OCI-LY7 (cell line): ENCODE data around the gene WDR90.

Experiments
- CTCF ChIP-seq: fragments of 200-600 bp; sonication (generic); conservative IDR thresholded peaks from 2 replicates; pipeline ENCODE4 v1.5.1; 2014; ENCODE audit warnings: mild to moderate bottlenecking, antibody characterized with exemption, low read length, moderate library complexity, mixed read lengths
- EZH2phosphoT487 ChIP-seq: fragments of 200-600 bp; sonication (generic); IDR thresholded peaks from 2 replicates; pipeline ENCODE4 v1.6.1; 2018; ENCODE audit warnings: low read depth, borderline replicate concordance, mild to moderate bottlenecking, mixed run types, antibody characterized with exemption, low read length, moderate library complexity, mixed read lengths

- TF ChIP-seq CTCF (no peak), EZH2phosphoT487 (no peak)
These were observed 30.9 kb downstream of the WDR90 start, which contains the start of gene STUB1 for GRCh38 chr16:679814-680624.
